Activated naive CD8-positive, alpha-beta T cell (primary cell): ENCODE data around the gene PNPLA8.

Source experiments
- H3K27ac Mint-ChIP-seq: one replicate; pipeline ENCODE4 v1.8.0; 2021; ENCODE audit warnings: mixed read lengths
- H3K27me3 Mint-ChIP-seq: one replicate; pipeline ENCODE4 v1.8.0; 2021; ENCODE audit warnings: mixed read lengths
- H3K36me3 Mint-ChIP-seq: one replicate; pipeline ENCODE4 v1.8.0; 2021; ENCODE audit warnings: mixed read lengths
- H3K4me1 Mint-ChIP-seq: one replicate; pipeline ENCODE4 v1.8.0; 2021; ENCODE audit warnings: low read depth, mixed read lengths
- H3K4me3 Mint-ChIP-seq: one replicate; pipeline ENCODE4 v1.8.0; 2021; ENCODE audit warnings: mild to moderate bottlenecking, mixed read lengths
- H3K9me3 Mint-ChIP-seq: one replicate; pipeline ENCODE4 v1.8.0; 2021; ENCODE audit warnings: low read depth, mixed read lengths

The PNPLA8 gene

DNA sequence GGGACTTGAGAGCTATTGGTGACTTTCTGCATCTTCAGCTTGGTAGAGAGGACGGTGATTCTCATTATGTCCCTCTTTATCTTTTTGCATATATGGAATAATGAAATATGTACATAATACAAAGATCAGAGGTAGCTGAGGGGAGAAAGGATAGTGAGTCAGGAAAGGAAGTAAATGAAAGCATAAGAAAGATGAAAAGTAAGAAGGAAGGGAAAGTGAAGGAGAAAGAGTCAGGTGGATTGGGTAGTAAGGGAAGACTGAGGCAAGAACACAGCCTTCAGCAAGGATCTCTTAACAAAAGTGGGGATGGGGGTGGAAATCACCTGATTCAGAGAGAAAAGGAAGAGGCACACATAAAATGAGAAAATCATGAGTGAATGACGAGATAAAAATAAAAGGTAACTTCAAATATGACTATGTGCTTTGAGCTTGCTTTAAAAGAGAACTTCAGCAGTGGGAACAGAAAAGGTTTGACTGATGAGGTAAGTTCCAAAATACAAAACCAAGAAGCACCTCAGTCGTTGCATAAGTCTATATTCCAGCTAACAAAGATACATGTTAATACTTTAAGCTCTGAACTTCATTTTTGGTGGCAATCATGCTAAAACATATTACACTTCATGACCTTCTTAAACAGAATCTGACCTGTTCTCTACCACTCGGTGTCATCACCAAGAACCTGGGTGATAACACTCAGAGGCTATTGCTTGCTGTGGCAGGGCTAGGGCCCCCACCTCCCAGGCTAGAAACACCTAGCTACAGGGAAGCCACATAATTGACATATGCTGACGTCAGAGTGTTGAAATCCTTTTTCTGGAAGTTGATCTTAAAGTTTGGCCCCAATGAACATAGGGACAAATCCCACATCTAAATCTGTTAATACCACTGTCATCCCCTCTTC, 102.6 kb downstream of the PNPLA8 start:
- Mint-ChIP-seq H3K27me3 (no peaks in the 10 kb centered on the region), H3K4me3 (peak overlapping the region; percentile 0), H3K4me1 (peaks cover 49% of the 10 kb centered on the region), H3K36me3 (peaks cover 4% of the 10 kb centered on the region), H3K27ac (no peak overlapping the region), H3K9me3 (no peaks in the 10 kb centered on the region)

DNA sequence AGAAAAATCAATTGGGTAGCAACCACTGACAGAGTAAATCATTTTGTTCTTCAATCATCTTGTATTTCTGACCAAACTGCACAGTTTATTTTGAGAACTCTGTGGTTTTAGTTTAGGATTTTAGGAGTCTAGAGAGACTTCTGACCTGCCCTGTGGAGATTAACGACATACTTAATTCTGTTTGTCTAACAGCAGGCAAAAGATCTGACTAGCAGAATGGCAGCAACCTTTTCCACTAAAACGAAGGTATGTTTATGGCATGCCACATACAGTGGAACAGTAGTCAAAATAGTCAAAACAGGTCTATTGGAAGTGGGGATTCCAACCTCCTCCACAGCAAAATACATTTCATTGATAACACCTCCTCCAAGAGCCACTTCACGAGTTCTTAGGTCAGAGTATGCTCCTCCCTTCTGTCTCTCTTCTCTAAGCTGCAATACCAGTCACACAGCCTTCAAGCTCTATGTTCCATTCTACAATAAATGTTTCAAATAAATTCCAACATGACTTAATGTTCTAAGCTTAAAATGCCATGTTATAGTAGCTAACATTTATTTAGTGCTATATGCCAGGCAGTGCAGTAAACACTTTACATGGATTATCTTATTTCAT, 104.1 kb downstream of the PNPLA8 start:
- peaks cover 57% of the 10 kb centered on the region for H3K4me1 Mint-ChIP-seq
- H3K27ac Mint-ChIP-seq = peak overlapping the region; percentile 18

More for the DNA sequence above, 104.1 kb downstream of the PNPLA8 start:
- H3K4me3 Mint-ChIP-seq = no peak overlapping the region
- H3K27me3 Mint-ChIP-seq = no peaks in the 10 kb centered on the region
- no peaks in the 10 kb centered on the region for H3K9me3 Mint-ChIP-seq
- peaks cover 1% of the 10 kb centered on the region for H3K36me3 Mint-ChIP-seq
